GM18861 (cell line): Measurements from ENCODE around the gene PRC1.
A peak's percentile ranks its signal among the peaks of the same experiment; 100 is the strongest.

Source experiments
- ATAC-seq: cut with Tn5 transposase; IDR thresholded peaks from one replicate; pipeline ENCODE4 v1.9.1; 2021; ENCODE audit not compliant: unreplicated experiment

Gene PRC1

GRCh38 chr15:90956274-90957030 lies 37.9 kb downstream of the PRC1 start:
- ATAC-seq, result no peak

- ATAC-seq, result no peak
Measured at GRCh38 chr15:90955624-90956273, 38.6 kb downstream of the PRC1 start.

- peak; percentile 87 for ATAC-seq
Measured at GRCh38 chr15:90954712-90955623, 39.4 kb downstream of the PRC1 start, which contains the start of gene RCCD1. Gene RCCD1, plus strand, starts transcription at chr15:90954884. Its CDS starts 1,851 bp downstream, at chr15:90956735.

- no peak for ATAC-seq
Measured at GRCh38 chr15:90953947-90954711, 40.2 kb downstream of the PRC1 start.

- ATAC-seq, result no peak
Measured at GRCh38 chr15:90952901-90953677, 41.2 kb downstream of the PRC1 start.

GRCh38 chr15:90950676-90951075 lies 43.7 kb downstream of the PRC1 start:
- no peak for ATAC-seq

GRCh38 chr15:90949979-90950675 lies 44.2 kb downstream of the PRC1 start:
- no peak for ATAC-seq

GRCh38 chr15:90948506-90948905 lies 45.8 kb downstream of the PRC1 start:
- ATAC-seq, result no peak

- ATAC-seq, result no peak
Measured at GRCh38 chr15:90947577-90948357, 46.6 kb downstream of the PRC1 start.

GRCh38 chr15:90946941-90947576 lies 47.3 kb downstream of the PRC1 start:
- no peak for ATAC-seq

- ATAC-seq, result no peak
Measured at GRCh38 chr15:90946538-90946937, 47.8 kb downstream of the PRC1 start.

- ATAC-seq, result no peak
Measured at GRCh38 chr15:90945091-90945490, 49.2 kb downstream of the PRC1 start.

GRCh38 chr15:90942354-90943120 lies 51.8 kb downstream of the PRC1 start:
- no peak for ATAC-seq

- no peak for ATAC-seq
Measured at GRCh38 chr15:90941038-90941437, 53.3 kb downstream of the PRC1 start.

- ATAC-seq, result no peak
Measured at GRCh38 chr15:90939756-90940155, 54.6 kb downstream of the PRC1 start.

GRCh38 chr15:90938261-90938660 lies 56.1 kb downstream of the PRC1 start:
- ATAC-seq, result no peak

- no peak for ATAC-seq
Measured at GRCh38 chr15:90936823-90937222, 57.5 kb downstream of the PRC1 start.
